Measurements from ENCODE around the gene WASHC4.

Gene WASHC4

DNA sequence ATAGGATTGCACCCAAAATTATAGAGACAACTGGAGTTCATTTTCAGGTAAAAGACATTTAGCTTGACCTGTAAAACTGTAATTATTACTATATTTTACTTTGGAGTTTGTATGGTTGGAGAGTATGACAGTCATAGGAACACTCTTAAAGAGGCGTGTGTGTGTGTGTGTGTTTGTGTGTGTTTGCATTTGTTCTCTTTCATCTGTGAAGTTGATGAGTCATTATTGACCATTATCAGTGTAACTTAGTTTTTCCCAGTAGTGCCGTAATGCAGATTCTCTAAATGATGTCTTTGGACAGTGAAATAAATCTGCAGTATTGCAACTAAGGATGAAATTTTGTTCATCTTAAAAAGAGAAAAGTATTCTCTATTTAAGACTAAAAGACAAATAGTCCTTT, 13.0 kb downstream of the WASHC4 start:
- H3K36me3 ChIP-seq (ENCODE audit: control insufficient read depth, insufficient read depth, low read length): peaks cover 79% of the 10 kb centered on the region
- H3K27ac ChIP-seq (ENCODE audit: low read depth, low read length, severe bottlenecking): no peak overlapping the region
- no peak overlapping the region for H3K4me3 ChIP-seq (ENCODE audit: extremely low read depth, insufficient read depth, low read length, poor library complexity, severe bottlenecking)
- H3K9me3 ChIP-seq (ENCODE audit: control insufficient read depth, low read length): no peaks in the 10 kb centered on the region
- H3K4me1 ChIP-seq (ENCODE audit: control insufficient read depth, insufficient read depth, low read length, poor library complexity, severe bottlenecking): no peaks in the 10 kb centered on the region
- WGBS, 2 experiments (ENCODE audit: insufficient coverage in 2 of 2): 73% methylated on average over 2 of the region's 2 CpGs; no CpG with 5 or more reads in 1 of the 2 experiments

- WGBS, 2 experiments (ENCODE audit: insufficient coverage in 2 of 2): 100% methylated on average over 2 of the region's 2 CpGs; no CpG with 5 or more reads in 1 of the 2 experiments
- Histone ChIP-seq H3K36me3 (ENCODE audit: control insufficient read depth, insufficient read depth, low read length) (peaks cover 63% of the 10 kb centered on the region), H3K9me3 (ENCODE audit: control insufficient read depth, low read length) (no peaks in the 10 kb centered on the region)
Measured at GRCh38 chr12:105138248-105138647, 30.7 kb downstream of the WASHC4 start.

DNA sequence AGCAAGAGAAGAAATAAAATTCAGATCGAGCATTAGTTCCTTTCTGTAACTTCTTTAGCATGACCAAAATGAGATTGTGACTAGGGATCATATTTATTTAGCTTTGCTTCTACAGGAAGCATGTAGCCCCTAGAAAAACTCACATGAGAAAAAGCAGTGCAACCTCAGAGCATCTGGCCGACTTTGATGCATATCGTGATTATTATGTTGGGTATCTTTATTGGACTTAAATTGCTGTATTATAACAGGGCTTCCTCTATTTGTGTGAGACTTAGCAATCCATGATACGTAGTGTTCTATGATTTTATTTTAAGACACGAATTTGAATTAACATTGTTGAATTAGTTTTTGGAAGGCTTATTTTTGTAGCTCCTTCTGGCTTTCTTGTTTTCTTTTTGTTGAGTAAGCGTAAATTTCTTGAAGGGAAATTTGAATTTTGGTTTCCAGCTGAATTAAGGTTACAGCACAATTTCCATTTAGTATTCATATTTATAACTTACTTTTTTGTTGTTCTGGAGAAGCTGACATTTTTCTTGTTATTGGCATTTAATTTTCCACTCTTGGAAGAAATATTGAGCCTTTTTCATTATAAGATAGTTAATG, 33.9 kb downstream of the WASHC4 start:
- WGBS, 2 experiments (ENCODE audit: insufficient coverage in 2 of 2): 91 to 97% methylated on average over 4 of the region's 6 CpGs
- Histone ChIP-seq H3K27ac (ENCODE audit: low read depth, low read length, severe bottlenecking) (no peak overlapping the region), H3K4me3 (ENCODE audit: extremely low read depth, insufficient read depth, low read length, poor library complexity, severe bottlenecking) (no peak overlapping the region), H3K9me3 (ENCODE audit: control insufficient read depth, low read length) (no peaks in the 10 kb centered on the region), H3K4me1 (ENCODE audit: control insufficient read depth, insufficient read depth, low read length, poor library complexity, severe bottlenecking) (no peaks in the 10 kb centered on the region), H3K36me3 (ENCODE audit: control insufficient read depth, insufficient read depth, low read length) (peaks cover 58% of the 10 kb centered on the region)

More at GRCh38 chr12:105138248-105138647, 30.7 kb downstream of the WASHC4 start:
- Histone ChIP-seq H3K4me1 (ENCODE audit: control insufficient read depth, insufficient read depth, low read length, poor library complexity, severe bottlenecking) (no peaks in the 10 kb centered on the region), H3K4me3 (ENCODE audit: extremely low read depth, insufficient read depth, low read length, poor library complexity, severe bottlenecking) (no peak overlapping the region), H3K27ac (ENCODE audit: low read depth, low read length, severe bottlenecking) (no peak overlapping the region)

DNA sequence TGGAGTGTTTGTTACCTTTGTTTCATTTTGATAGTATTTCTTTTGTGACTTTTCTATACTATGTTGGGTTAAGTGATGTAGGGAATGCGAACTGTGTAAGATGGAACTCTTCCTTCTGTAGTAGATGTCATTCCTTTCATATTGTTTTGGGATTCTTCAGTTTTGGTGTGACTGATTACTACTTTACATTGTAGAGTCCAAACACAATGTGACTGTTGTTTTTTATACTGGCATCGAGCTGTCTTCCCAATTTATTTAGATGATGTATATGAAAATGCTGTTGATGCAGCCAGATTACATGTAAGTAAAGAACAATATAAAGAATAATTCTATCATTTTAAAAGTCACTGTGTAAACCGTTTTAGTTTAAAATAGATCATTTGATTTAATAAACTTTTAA, 34.7 kb downstream of the WASHC4 start:
- Histone ChIP-seq H3K36me3 (ENCODE audit: control insufficient read depth, insufficient read depth, low read length) (peaks cover 58% of the 10 kb centered on the region), H3K4me1 (ENCODE audit: control insufficient read depth, insufficient read depth, low read length, poor library complexity, severe bottlenecking) (no peaks in the 10 kb centered on the region)
- WGBS, 2 experiments (ENCODE audit: insufficient coverage in 2 of 2): 100% methylated on average over 1 of the region's 3 CpGs; no CpG with 5 or more reads in 1 of the 2 experiments

GRCh38 chr12:105156260-105156659, 48.7 kb downstream of the WASHC4 start:
- Histone ChIP-seq H3K36me3 (ENCODE audit: control insufficient read depth, insufficient read depth, low read length) (peaks cover 81% of the 10 kb centered on the region), H3K4me3 (ENCODE audit: extremely low read depth, insufficient read depth, low read length, poor library complexity, severe bottlenecking) (no peak overlapping the region), H3K27ac (ENCODE audit: low read depth, low read length, severe bottlenecking) (no peak overlapping the region), H3K9me3 (ENCODE audit: control insufficient read depth, low read length) (no peaks in the 10 kb centered on the region), H3K4me1 (ENCODE audit: control insufficient read depth, insufficient read depth, low read length, poor library complexity, severe bottlenecking) (no peaks in the 10 kb centered on the region)
- WGBS, 2 experiments (ENCODE audit: insufficient coverage in 2 of 2): 100% methylated on average over 1 of the region's 2 CpGs; no CpG with 5 or more reads in 1 of the 2 experiments

More for the DNA sequence above, 34.7 kb downstream of the WASHC4 start:
- Histone ChIP-seq H3K27ac (ENCODE audit: low read depth, low read length, severe bottlenecking) (no peak overlapping the region), H3K9me3 (ENCODE audit: control insufficient read depth, low read length) (no peaks in the 10 kb centered on the region), H3K4me3 (ENCODE audit: extremely low read depth, insufficient read depth, low read length, poor library complexity, severe bottlenecking) (no peak overlapping the region)

DNA sequence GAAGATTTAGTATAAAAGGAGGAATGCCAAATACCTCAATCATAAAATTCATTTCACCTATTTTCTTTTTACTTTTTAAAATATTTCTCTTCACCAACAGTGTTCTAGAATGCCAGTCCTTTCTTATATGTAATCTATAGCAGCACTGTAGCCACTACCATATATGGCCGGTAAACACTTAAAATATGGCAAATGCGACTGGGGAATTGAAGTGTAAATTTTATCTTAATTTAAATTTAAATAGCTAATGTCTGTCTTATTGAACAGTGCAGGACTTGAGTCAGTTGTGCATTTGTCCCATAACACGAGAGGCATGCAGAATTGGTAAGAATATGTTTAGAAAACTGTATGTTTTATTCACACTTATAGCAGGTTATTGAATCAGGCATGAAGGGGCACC, 50.1 kb downstream of the WASHC4 start:
- Histone ChIP-seq H3K9me3 (ENCODE audit: control insufficient read depth, low read length) (no peaks in the 10 kb centered on the region), H3K27ac (ENCODE audit: low read depth, low read length, severe bottlenecking) (no peak overlapping the region), H3K4me1 (ENCODE audit: control insufficient read depth, insufficient read depth, low read length, poor library complexity, severe bottlenecking) (no peaks in the 10 kb centered on the region), H3K36me3 (ENCODE audit: control insufficient read depth, insufficient read depth, low read length) (peaks cover 79% of the 10 kb centered on the region), H3K4me3 (ENCODE audit: extremely low read depth, insufficient read depth, low read length, poor library complexity, severe bottlenecking) (no peak overlapping the region)
- 75% methylated on average over 1 of the region's 3 CpGs; no CpG with 5 or more reads in 1 of the 2 experiments for WGBS, 2 experiments (ENCODE audit: insufficient coverage in 2 of 2)

DNA sequence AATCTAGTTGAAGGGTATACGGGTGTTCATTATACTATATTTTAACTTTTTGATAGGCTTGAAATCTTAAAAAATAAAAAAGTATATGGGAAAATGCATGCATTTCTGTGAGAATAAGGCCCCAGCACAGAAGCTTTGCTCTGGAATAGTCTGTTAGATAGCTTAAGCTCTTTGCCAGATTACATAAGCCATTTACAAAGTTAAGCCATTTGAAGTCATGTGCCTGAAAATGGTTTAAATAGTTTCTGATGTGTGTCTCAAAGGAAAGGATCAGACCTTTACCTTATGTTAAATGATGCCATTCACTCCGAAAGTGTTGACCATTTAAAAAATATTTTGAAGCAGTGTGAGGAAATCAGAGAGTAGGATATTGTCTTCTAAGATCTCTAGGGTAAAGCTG, 51.3 kb downstream of the WASHC4 start:
- WGBS, 2 experiments (ENCODE audit: insufficient coverage in 2 of 2): 86 to 95% methylated on average over 1 of the region's 2 CpGs
- Histone ChIP-seq H3K27ac (ENCODE audit: low read depth, low read length, severe bottlenecking) (no peak overlapping the region), H3K4me3 (ENCODE audit: extremely low read depth, insufficient read depth, low read length, poor library complexity, severe bottlenecking) (no peak overlapping the region), H3K4me1 (ENCODE audit: control insufficient read depth, insufficient read depth, low read length, poor library complexity, severe bottlenecking) (no peaks in the 10 kb centered on the region), H3K9me3 (ENCODE audit: control insufficient read depth, low read length) (no peaks in the 10 kb centered on the region), H3K36me3 (ENCODE audit: control insufficient read depth, insufficient read depth, low read length) (peaks cover 81% of the 10 kb centered on the region)

DNA sequence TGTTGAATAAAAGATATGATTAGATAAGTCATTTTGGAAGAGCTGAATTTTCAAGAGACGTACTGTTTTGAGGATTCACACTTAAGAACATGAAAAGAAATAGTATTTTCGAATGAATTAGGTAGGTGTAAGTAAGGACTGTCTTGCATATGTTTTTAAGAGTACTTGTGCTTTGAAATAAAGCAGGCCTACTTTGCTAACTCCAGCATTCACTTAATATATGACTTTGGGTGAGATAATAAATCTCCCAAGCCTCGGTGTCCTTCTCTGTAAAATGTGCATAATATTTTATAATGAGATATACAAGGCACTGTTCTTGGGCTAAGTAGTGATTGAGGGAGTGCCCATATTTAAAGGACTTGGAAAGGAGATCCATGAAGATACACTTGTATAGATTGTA, 54.6 kb downstream of the WASHC4 start:
- Histone ChIP-seq H3K9me3 (ENCODE audit: control insufficient read depth, low read length) (no peaks in the 10 kb centered on the region), H3K27ac (ENCODE audit: low read depth, low read length, severe bottlenecking) (no peak overlapping the region), H3K4me3 (ENCODE audit: extremely low read depth, insufficient read depth, low read length, poor library complexity, severe bottlenecking) (no peak overlapping the region), H3K36me3 (ENCODE audit: control insufficient read depth, insufficient read depth, low read length) (peaks cover 86% of the 10 kb centered on the region), H3K4me1 (ENCODE audit: control insufficient read depth, insufficient read depth, low read length, poor library complexity, severe bottlenecking) (no peaks in the 10 kb centered on the region)
- WGBS, 2 experiments (ENCODE audit: insufficient coverage in 2 of 2): 100% methylated on average over 1 to 2 of the region's 3 CpGs

DNA sequence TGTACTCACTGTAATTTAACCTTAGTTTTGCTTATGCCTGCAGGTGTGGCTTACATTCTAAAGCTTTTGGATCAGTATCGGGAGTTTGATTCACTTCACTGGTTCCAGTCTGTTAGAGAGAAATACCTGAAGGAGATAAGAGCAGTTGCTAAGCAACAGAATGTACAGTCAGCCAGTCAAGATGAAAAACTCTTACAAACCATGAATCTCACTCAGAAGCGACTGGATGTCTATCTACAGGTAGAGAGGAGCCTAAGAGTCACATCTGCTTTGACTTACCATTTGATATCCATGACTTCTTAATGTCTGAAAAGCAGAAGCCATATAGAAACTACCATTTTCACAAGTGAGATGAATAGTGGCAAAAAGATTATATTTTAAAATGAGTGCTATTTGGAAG, 56.5 kb downstream of the WASHC4 start:
- 100% methylated on average over 1 of the region's 2 CpGs; no CpG with 5 or more reads in 1 of the 2 experiments for WGBS, 2 experiments (ENCODE audit: insufficient coverage in 2 of 2)
- H3K27ac ChIP-seq (ENCODE audit: low read depth, low read length, severe bottlenecking): no peak overlapping the region
- H3K4me1 ChIP-seq (ENCODE audit: control insufficient read depth, insufficient read depth, low read length, poor library complexity, severe bottlenecking): no peaks in the 10 kb centered on the region
- no peak overlapping the region for H3K4me3 ChIP-seq (ENCODE audit: extremely low read depth, insufficient read depth, low read length, poor library complexity, severe bottlenecking)
- H3K9me3 ChIP-seq (ENCODE audit: control insufficient read depth, low read length): no peaks in the 10 kb centered on the region
- H3K36me3 ChIP-seq (ENCODE audit: control insufficient read depth, insufficient read depth, low read length): peaks cover 69% of the 10 kb centered on the region

GRCh38 chr12:105166736-105167135, 59.2 kb downstream of the WASHC4 start:
- Histone ChIP-seq H3K4me3 (ENCODE audit: extremely low read depth, insufficient read depth, low read length, poor library complexity, severe bottlenecking) (no peak overlapping the region), H3K9me3 (ENCODE audit: control insufficient read depth, low read length) (no peaks in the 10 kb centered on the region), H3K27ac (ENCODE audit: low read depth, low read length, severe bottlenecking) (no peak overlapping the region), H3K36me3 (ENCODE audit: control insufficient read depth, insufficient read depth, low read length) (peaks cover 58% of the 10 kb centered on the region), H3K4me1 (ENCODE audit: control insufficient read depth, insufficient read depth, low read length, poor library complexity, severe bottlenecking) (no peaks in the 10 kb centered on the region)
- WGBS, 2 experiments (ENCODE audit: insufficient coverage in 2 of 2): 100% methylated on average over 1 of the region's 1 CpG

DNA sequence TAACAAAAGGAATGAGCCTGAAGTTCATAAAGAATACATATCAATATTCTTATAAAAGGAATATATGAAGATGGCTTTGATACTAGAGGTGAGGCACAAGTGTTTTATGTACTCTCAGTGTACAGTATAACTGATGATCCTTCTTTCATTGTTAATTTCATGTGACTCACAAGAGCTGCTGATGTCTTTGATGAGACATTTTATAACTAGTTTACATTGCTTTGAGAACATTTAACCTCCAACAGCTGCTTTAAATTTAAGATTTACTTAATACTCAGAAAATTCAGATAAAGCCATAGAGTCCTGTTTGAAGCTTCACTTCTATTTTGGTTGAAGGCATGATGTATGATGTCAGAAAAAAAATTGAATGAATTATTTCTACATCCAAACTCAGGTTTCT, 59.8 kb downstream of the WASHC4 start:
- H3K4me3 ChIP-seq (ENCODE audit: extremely low read depth, insufficient read depth, low read length, poor library complexity, severe bottlenecking): no peak overlapping the region
- H3K4me1 ChIP-seq (ENCODE audit: control insufficient read depth, insufficient read depth, low read length, poor library complexity, severe bottlenecking): no peaks in the 10 kb centered on the region
- no peaks in the 10 kb centered on the region for H3K9me3 ChIP-seq (ENCODE audit: control insufficient read depth, low read length)
- peaks cover 53% of the 10 kb centered on the region for H3K36me3 ChIP-seq (ENCODE audit: control insufficient read depth, insufficient read depth, low read length)
- H3K27ac ChIP-seq (ENCODE audit: low read depth, low read length, severe bottlenecking): no peak overlapping the region
